Omental fat pad (tissue), 4 donors: ENCODE data around the gene OR6C76. TPM values are rescaled to one million over a fixed set of nuclear protein-coding genes. Genes with fewer than 3 reads are reported as not detected.
"Not testable (repeated sequence)": the region's sequence is repeated elsewhere in the genome, so short reads cannot be mapped to it uniquely, and the experiment has no call there.

Experiments
- ATAC-seq: fragments of 150-250 bp; one replicate; pipeline ENCODE4 v1.9.1; 2016; ENCODE audit warnings: mild to moderate bottlenecking, moderate library complexity; ENCODE audit not compliant: low FRiP score
- DNase-seq: peaks from one replicate; pipeline ENCODE4 v3.0.0-alpha.2; 2019; ENCODE audit warnings: low spot score
- CTCF ChIP-seq, 3 donors: fragments of 450-650 bp; IDR thresholded peaks; one replicate each; pipeline ENCODE4 v1.5.1; 2016 to 2017; ENCODE audit warnings: antibody characterized with exemption in 3 of 3, mild to moderate bottlenecking in 3 of 3, moderate library complexity in 2 of 3
- total RNA-seq, 4 donors: library from RNA; depleted of rRNA; stranded (reverse); fragments of >200 nt; gene quantifications; one replicate each; pipeline ENCODE4 v1.1.0, GENCODE V29; 2016

OR6C76 gene
- total RNA-seq, 4 donors from 2014 or later: not detected

- TF ChIP-seq CTCF (IDR thresholded peaks at IDR 0.05): no peak
- ATAC-seq (no peak), DNase-seq (no peak)
These were observed 9.1 kb upstream of the OR6C76 start for GRCh38 chr12:55416961-55417360.

- no peak for ATAC-seq
- no peak for TF ChIP-seq CTCF (IDR thresholded peaks at IDR 0.05)
- no peak for DNase-seq
These were observed 5.6 kb upstream of the OR6C76 start for GRCh38 chr12:55420307-55420962.

GRCh38 chr12:55428331-55429243, 2.5 kb downstream of the OR6C76 start:
- DNase-seq: no peak
- no peak for ATAC-seq
- no peak for TF ChIP-seq CTCF (IDR thresholded peaks at IDR 0.05)

- ATAC-seq, DNase-seq: not testable (repeated sequence)
These were observed 15.2 kb downstream of the OR6C76 start for GRCh38 chr12:55441233-55441632.

GRCh38 chr12:55443776-55444175, 17.7 kb downstream of the OR6C76 start, which contains the start of gene OR6C2:
TSS of gene OR6C2 (plus strand) at chr12:55444076. CDS start at chr12:55452214, 8,138 bp downstream.
- TF ChIP-seq CTCF (IDR thresholded peaks at IDR 0.05): no peak

GRCh38 chr12:55445357-55445756, 19.3 kb downstream of the OR6C76 start:
- no peak for ATAC-seq
- TF ChIP-seq CTCF (IDR thresholded peaks at IDR 0.05): no peak
- no peak for DNase-seq

More at GRCh38 chr12:55443776-55444175, 17.7 kb downstream of the OR6C76 start, which contains the start of gene OR6C2:
- ATAC-seq: no peak
- DNase-seq: no peak

GRCh38 chr12:55446326-55446725, 20.3 kb downstream of the OR6C76 start:
- no peak for ATAC-seq
- no peak for TF ChIP-seq CTCF (IDR thresholded peaks at IDR 0.05)
- DNase-seq: no peak
